Measurements from ENCODE around the gene TMEM62. TPM values are rescaled to one million over a fixed set of nuclear protein-coding genes. Genes with fewer than 3 reads are reported as not detected.
A peak's percentile ranks its signal among the peaks of the same experiment; 100 is the strongest.

TMEM62 gene
- total RNA-seq, 4 donors from 2014 or later = 37.1 to 50.0 (median 42.6) TPM

GRCh38 chr15:43100971-43101370, 32.4 kb upstream of the TMEM62 start:
- no peaks in the 10 kb centered on the region for H3K9me3 ChIP-seq
- DNase-seq = no peak
- H3K36me3 ChIP-seq = no peaks in the 10 kb centered on the region
- H3K27ac ChIP-seq = no peak overlapping the region
- no peak overlapping the region for H3K4me3 ChIP-seq (replicated peaks in 1 of 3)
- TF ChIP-seq POLR2A (IDR thresholded peaks at IDR 0.05) = no peak
- TF ChIP-seq CTCF (IDR thresholded peaks at IDR 0.05) = no peak
- intact Hi-C loops (cut with DNase I) = no loop called here
- H3K4me1 ChIP-seq = peaks cover 9 to 14% of the 10 kb centered on the region in 2 donors
- H3K27me3 ChIP-seq = no peaks in the 10 kb centered on the region

GRCh38 chr15:43102187-43102586, 31.2 kb upstream of the TMEM62 start:
- DNase-seq = no peak
- Histone ChIP-seq H3K27ac (no peak overlapping the region), H3K9me3 (no peaks in the 10 kb centered on the region), H3K4me1 (peaks cover 9 to 21% of the 10 kb centered on the region in 2 donors), H3K4me3 (replicated peaks in 1 of 3) (no peak overlapping the region), H3K36me3 (no peaks in the 10 kb centered on the region), H3K27me3 (no peaks in the 10 kb centered on the region)
- WGBS, 2 donors = 84 to 95% methylated on average over 1 of the region's 1 CpG
- no peak for TF ChIP-seq POLR2A (IDR thresholded peaks at IDR 0.05)
- TF ChIP-seq CTCF (IDR thresholded peaks at IDR 0.05) = no peak
- intact Hi-C loops (cut with DNase I) = no loop called here

- 77 to 86% methylated on average over 1 of the region's 1 CpG for WGBS, 2 donors
- no peak overlapping the region for H3K27ac ChIP-seq
- no peak for TF ChIP-seq CTCF (IDR thresholded peaks at IDR 0.05)
- TF ChIP-seq POLR2A (IDR thresholded peaks at IDR 0.05) = no peak
- no peaks in the 10 kb centered on the region for H3K27me3 ChIP-seq
- peaks cover 9 to 21% of the 10 kb centered on the region in 2 donors for H3K4me1 ChIP-seq
- H3K9me3 ChIP-seq = no peaks in the 10 kb centered on the region
- no peaks in the 10 kb centered on the region for H3K36me3 ChIP-seq
- intact Hi-C loops (cut with DNase I) = no loop called here
- H3K4me3 ChIP-seq (replicated peaks in 1 of 3) = no peak overlapping the region
- no peak for DNase-seq
Observed at GRCh38 chr15:43103907-43104306, 29.5 kb upstream of the TMEM62 start.

- no peak overlapping the region for H3K27ac ChIP-seq
- intact Hi-C loops (cut with DNase I) = no loop called here
- TF ChIP-seq POLR2A (IDR thresholded peaks at IDR 0.05) (no peak), CTCF (IDR thresholded peaks at IDR 0.05) (no peak)
- peaks cover 9 to 21% of the 10 kb centered on the region in 2 donors for H3K4me1 ChIP-seq
- no peaks in the 10 kb centered on the region for H3K9me3 ChIP-seq
- no peaks in the 10 kb centered on the region for H3K36me3 ChIP-seq
- WGBS, 2 donors = 49 to 51% methylated on average over 5 of the region's 5 CpGs
- DNase-seq = no peak
- no peaks in the 10 kb centered on the region for H3K27me3 ChIP-seq
- H3K4me3 ChIP-seq (replicated peaks in 1 of 3) = peak overlapping the region in 1 of 3 donors; percentile 65
Observed at GRCh38 chr15:43104426-43104825, 29.0 kb upstream of the TMEM62 start.

GRCh38 chr15:43105077-43105736, 28.2 kb upstream of the TMEM62 start:
- intact Hi-C loops (cut with DNase I) = no loop called here
- Histone ChIP-seq H3K27me3 (no peaks in the 10 kb centered on the region), H3K4me3 (replicated peaks in 1 of 3) (peak overlapping the region; percentile 45 to 65 (median 60)), H3K36me3 (no peaks in the 10 kb centered on the region), H3K9me3 (no peaks in the 10 kb centered on the region), H3K27ac (peak overlapping the region; percentile 51 to 91 (median 81)), H3K4me1 (peaks cover 9 to 21% of the 10 kb centered on the region in 2 donors)
- TF ChIP-seq POLR2A (IDR thresholded peaks at IDR 0.05) = no peak
- no peak for TF ChIP-seq CTCF (IDR thresholded peaks at IDR 0.05)
- peak; percentile 12 to 22 for DNase-seq
- 12% methylated on average over 11 of the region's 11 CpGs for WGBS, 2 donors
